Suppressor macrophage (primary cell): Measurements from ENCODE around the gene MYL4.
A peak's percentile ranks its signal among the peaks of the same experiment; 100 is the strongest.
"Not testable (repeated sequence)": the region's sequence is repeated elsewhere in the genome, so short reads cannot be mapped to it uniquely, and the experiment has no call there.

Source experiments
- DNase-seq, 4 experiments: peaks; one replicate each; pipeline ENCODE4 v3.0.0-alpha.2; 2020 to 2022

Gene MYL4

GRCh38 chr17:47243737-47244598, 34.8 kb downstream of the MYL4 start:
- no peak for DNase-seq

GRCh38 chr17:47244697-47245096, 35.5 kb downstream of the MYL4 start:
- DNase-seq, result no peak

- no peak for DNase-seq
These were observed 37.0 kb downstream of the MYL4 start for GRCh38 chr17:47246120-47246519.

- DNase-seq, result no peak
These were observed 41.7 kb downstream of the MYL4 start for GRCh38 chr17:47250855-47251254.

GRCh38 chr17:47251421-47251940, 42.3 kb downstream of the MYL4 start:
- no peak for DNase-seq

- DNase-seq, result no peak
These were observed 43.1 kb downstream of the MYL4 start for GRCh38 chr17:47252209-47252608.

GRCh38 chr17:47252766-47253512, 43.8 kb downstream of the MYL4 start:
- no peak for DNase-seq

- DNase-seq, result peak; percentile 56 to 83 (median 68)
These were observed 44.6 kb downstream of the MYL4 start, which contains the start of gene ITGB3 for GRCh38 chr17:47253541-47254402. ITGB3 (plus strand) TSS chr17:47253827; CDS start chr17:47253862, 35 bp downstream.

- DNase-seq, result no peak
These were observed 45.3 kb downstream of the MYL4 start for GRCh38 chr17:47254403-47254943.

GRCh38 chr17:47257651-47258339, 48.6 kb downstream of the MYL4 start:
- DNase-seq, result peak in 3 of 4 experiments; percentile 33 to 49 (median 43)

GRCh38 chr17:47262586-47262985, 53.4 kb downstream of the MYL4 start:
- no peak for DNase-seq

- DNase-seq, result no peak
These were observed 55.0 kb downstream of the MYL4 start for GRCh38 chr17:47264166-47264565.

GRCh38 chr17:47265983-47266541, 56.9 kb downstream of the MYL4 start:
- DNase-seq, result peak; percentile 60 to 82 (median 66)

GRCh38 chr17:47266782-47267181, 57.6 kb downstream of the MYL4 start:
- DNase-seq, result no peak

GRCh38 chr17:47267354-47267828, 58.2 kb downstream of the MYL4 start:
- no peak for DNase-seq

- not testable (repeated sequence) for DNase-seq
These were observed 59.8 kb downstream of the MYL4 start for GRCh38 chr17:47268964-47269363.

- DNase-seq, result peak in 2 of 4 experiments; percentile 13 to 36
These were observed 60.6 kb downstream of the MYL4 start for GRCh38 chr17:47269561-47270280.

- no peak for DNase-seq
These were observed 62.0 kb downstream of the MYL4 start for GRCh38 chr17:47270946-47271705.

GRCh38 chr17:47272491-47272890, 63.3 kb downstream of the MYL4 start:
- no peak for DNase-seq
